H1 (cell line): Measurements from ENCODE around the gene NELL1. TPM values are rescaled to one million over a fixed set of nuclear protein-coding genes. Genes with fewer than 3 reads are reported as not detected.

Source experiments
- CTCF ChIA-PET: fragments of 300-600 bp; sonication (Branson Sonifier 250); formaldehyde crosslinking; loops from one replicate; lab custom pipeline; 2021; ENCODE audit not compliant: partially characterized antibody; lab: Charles Lee
- POLR2A ChIA-PET: fragments of 300-600 bp; sonication (Branson Sonifier 250); formaldehyde crosslinking; loops from one replicate; lab custom pipeline; 2021; ENCODE audit warnings: inconsistent platforms; ENCODE audit not compliant: partially characterized antibody; lab: Charles Lee
- DNase-seq, 2 experiments: peaks; one replicate each; pipeline versions ENCODE4 v3.0.0 to v3.0.0-alpha.2; 2010 to 2022; ENCODE audit warnings: low spot score in 2 of 2, low read depth in 1 of 2, mixed read lengths in 1 of 2
- FAIRE-seq: peaks from 2 replicates; lab custom pipeline; 2011; peaks lifted over from hg19 to GRCh38; lab: Jason Lieb, UNC
- H2AFZ ChIP-seq: 2 replicates; pipeline ENCODE4 v1.8.1; 2012; ENCODE audit warnings: low read length, inconsistent platforms
- H2AK5ac ChIP-seq: 2 replicates; pipeline ENCODE4 v1.6.1; 2013; ENCODE audit warnings: low read depth, low read length
- H2BK120ac ChIP-seq: replicated peaks from 2 replicates; pipeline ENCODE3; 2013; ENCODE audit warnings: low read depth, low read length, inconsistent platforms
- H2BK12ac ChIP-seq: 2 replicates; pipeline ENCODE4 v1.6.1; 2013; ENCODE audit warnings: low read depth, low read length
- H2BK15ac ChIP-seq: 2 replicates; pipeline ENCODE4 v1.6.1; 2013; ENCODE audit warnings: low read length
- H2BK20ac ChIP-seq: 2 replicates; pipeline ENCODE4 v1.6.1; 2013; ENCODE audit warnings: low read length
- H2BK5ac ChIP-seq: 2 replicates; pipeline ENCODE4 v1.6.1; 2013; ENCODE audit warnings: low read depth, low read length
- H3K14ac ChIP-seq: 2 replicates; pipeline ENCODE4 v1.6.1; 2013; ENCODE audit warnings: inconsistent platforms; ENCODE audit not compliant: insufficient read length
- H3K18ac ChIP-seq: 2 replicates; pipeline ENCODE4 v1.6.1; 2013; ENCODE audit warnings: low read length; ENCODE audit errors: extremely low read depth
- H3K23ac ChIP-seq: 2 replicates; pipeline ENCODE4 v1.6.1; 2013; ENCODE audit warnings: inconsistent platforms; ENCODE audit not compliant: insufficient read length
- H3K23me2 ChIP-seq: 2 replicates; pipeline ENCODE4 v1.6.1; 2013; ENCODE audit warnings: low read depth, low read length
- H3K27ac ChIP-seq: 2 replicates; pipeline ENCODE4 v1.6.1; 2011; ENCODE audit warnings: low read depth, low read length, inconsistent platforms
- H3K27me3 ChIP-seq, 4 experiments: replicated peaks in 1 of 4; 1 replicate in 1 of 4; 2 replicates in 3 of 4; pipeline versions ENCODE4 v1.6.1 to v1.8.1; 2011 to 2013; ENCODE audit warnings: low read length in 3 of 4, mild to moderate bottlenecking in 3 of 4, inconsistent platforms in 2 of 4, mixed read lengths in 2 of 4, moderate library complexity in 1 of 4; ENCODE audit not compliant: control insufficient read depth in 3 of 4, insufficient read depth in 3 of 4; ENCODE audit errors: extremely low read depth in 1 of 4
- H3K36me3 ChIP-seq, 4 experiments: 2 replicates each; pipeline versions ENCODE4 v1.6.1 to v1.8.1; 2011 to 2013; ENCODE audit warnings: mild to moderate bottlenecking in 4 of 4, low read length in 3 of 4, moderate library complexity in 2 of 4, control low read depth in 1 of 4, inconsistent platforms in 1 of 4; ENCODE audit not compliant: insufficient read depth in 4 of 4, control insufficient read depth in 2 of 4
- H3K4ac ChIP-seq: replicated peaks from 2 replicates; pipeline ENCODE3; 2013; ENCODE audit warnings: low read length, low read depth, mixed read lengths, inconsistent platforms; ENCODE audit not compliant: insufficient read length
- H3K4me1 ChIP-seq, 4 experiments: replicated peaks in 1 of 4; 1 replicate in 1 of 4; 2 replicates in 3 of 4; pipeline versions ENCODE4 v1.6.1 to v1.8.1; 2011 to 2013; ENCODE audit warnings: low read length in 3 of 4, inconsistent platforms in 2 of 4, mixed read lengths in 1 of 4; ENCODE audit not compliant: insufficient read depth in 4 of 4, control insufficient read depth in 3 of 4
- H3K4me2 ChIP-seq, 2 experiments: 2 replicates each; pipeline versions ENCODE4 v1.6.1 to v1.8.1; 2011 to 2013; ENCODE audit warnings: low read depth in 2 of 2, low read length in 2 of 2, control low read depth in 1 of 2, inconsistent platforms in 1 of 2, mild to moderate bottlenecking in 1 of 2; ENCODE audit not compliant: insufficient read depth in 1 of 2
- H3K4me3 ChIP-seq, 4 experiments: fragments of 200-600, 300-600 bp in 1 of 4; sonication (generic), shearing (Covaris generic), sonication (Bioruptor Twin) in 1 of 4; 2 replicates each; pipeline versions ENCODE4 v1.5.1 to v1.8.1; 2011 to 2016; ENCODE audit warnings: low read length in 4 of 4, low read depth in 3 of 4, control low read depth in 2 of 4, inconsistent platforms in 2 of 4, mild to moderate bottlenecking in 2 of 4, mixed read lengths in 1 of 4, moderate library complexity in 1 of 4; ENCODE audit not compliant: insufficient read depth in 2 of 4; ENCODE audit errors: extremely low read depth in 1 of 4
- H3K56ac ChIP-seq: replicated peaks from 2 replicates; pipeline ENCODE3; 2013; ENCODE audit warnings: low read depth, mild to moderate bottlenecking, mixed read lengths, low read length, inconsistent platforms; ENCODE audit not compliant: insufficient read length
- H3K79me1 ChIP-seq: 2 replicates; pipeline ENCODE4 v1.6.1; 2013; ENCODE audit warnings: low read depth, low read length, control low read depth
- H3K79me2 ChIP-seq, 2 experiments: 2 replicates each; pipeline versions ENCODE4 v1.6.1 to v1.8.1; 2012 to 2013; ENCODE audit warnings: low read length in 2 of 2, mild to moderate bottlenecking in 2 of 2, inconsistent platforms in 1 of 2; ENCODE audit not compliant: insufficient read depth in 2 of 2, control insufficient read depth in 1 of 2
- H3K9ac ChIP-seq, 4 experiments: replicated peaks in 1 of 4; 1 replicate in 1 of 4; 2 replicates in 3 of 4; pipeline versions ENCODE4 v1.6.1 to v1.8.1; 2011 to 2013; ENCODE audit warnings: low read depth in 3 of 4, low read length in 3 of 4, control low read depth in 2 of 4, mild to moderate bottlenecking in 2 of 4, moderate library complexity in 2 of 4, inconsistent platforms in 1 of 4; ENCODE audit errors: extremely low read depth in 1 of 4
- H3K9me3 ChIP-seq, 2 experiments: 2 replicates each; pipeline versions ENCODE4 v1.6.1 to v1.8.1; 2012 to 2013; ENCODE audit warnings: mild to moderate bottlenecking in 2 of 2, moderate library complexity in 2 of 2, control low read depth in 1 of 2, inconsistent platforms in 1 of 2, low read depth in 1 of 2, low read length in 1 of 2, mixed read lengths in 1 of 2; ENCODE audit not compliant: insufficient read depth in 2 of 2
- H4K20me1 ChIP-seq, 2 experiments: replicated peaks in 1 of 2; 2 replicates each; pipeline versions ENCODE3 to v1.8.1; 2011 to 2013; ENCODE audit warnings: inconsistent platforms in 2 of 2, low read length in 2 of 2, mild to moderate bottlenecking in 1 of 2; ENCODE audit not compliant: insufficient read depth in 2 of 2, control insufficient read depth in 1 of 2
- H4K5ac ChIP-seq: 2 replicates; pipeline ENCODE4 v1.6.1; 2013; ENCODE audit warnings: low read length, low read depth, mixed read lengths, inconsistent platforms; ENCODE audit not compliant: insufficient read length
- H4K8ac ChIP-seq: 2 replicates; pipeline ENCODE4 v1.8.0; 2013; ENCODE audit warnings: mild to moderate bottlenecking, moderate library complexity, low read length, inconsistent platforms; ENCODE audit not compliant: insufficient read depth; ENCODE audit errors: extremely low read depth
- H4K91ac ChIP-seq: replicated peaks from 2 replicates; pipeline ENCODE3; 2013; ENCODE audit warnings: low read length, mixed read lengths, inconsistent platforms; ENCODE audit not compliant: insufficient read length
- E2F6 ChIP-seq: IDR thresholded peaks from 2 replicates; pipeline ENCODE4 v1.6.1; 2012; ENCODE audit warnings: inconsistent platforms
- polyA plus RNA-seq, 7 experiments: library from polyadenylated mRNA; depleted of rRNA in 3 of 7; stranded (reverse) in 5 of 7; unstranded in 2 of 7; fragments of >200 nt in 5 of 7; fragments of 200-250 nt in 2 of 7; gene quantifications; 1 replicate in 5 of 7; 2 replicates in 1 of 7; 4 replicates in 1 of 7; pipeline versions ENCODE4 v1.2.1 to v1.2.3, GENCODE V29; 2011 to 2013; ENCODE audit warnings: missing spikeins in 2 of 7, mixed read lengths in 2 of 7
- total RNA-seq: library from RNA; stranded (reverse); fragmentation: NEBNext Ultra II Directional; extraction: Animal tissue kit (Norgen Biotek cat#: 25700); gene quantifications from 2 replicates; pipeline ENCODE4 v1.2.1, GENCODE V29; 2021

NELL1 gene
- total and polyA plus RNA-seq, 2 of the 8 experiments (the other 6 are each of a cell fraction or from before 2014, with no cell fraction given) = 0.21 TPM; not detected in 1

- Histone ChIP-seq H4K8ac (no peak overlapping the region), H3K36me3 (no peaks in the 10 kb centered on the region), H3K23ac (no peak overlapping the region), H4K5ac (no peak overlapping the region), H4K20me1 (no peaks in the 10 kb centered on the region), H3K4ac (no peak overlapping the region), H3K18ac (no peak overlapping the region), H4K91ac (no peak overlapping the region), H2BK20ac (no peak overlapping the region), H3K9ac (no peak overlapping the region), H3K4me1 (no peaks in the 10 kb centered on the region), H2BK120ac (no peak overlapping the region), H3K14ac (no peak overlapping the region), H3K27ac (no peak overlapping the region), H2BK5ac (no peak overlapping the region), H3K4me2 (no peak overlapping the region), H2BK12ac (no peak overlapping the region), H3K4me3 (no peak overlapping the region), H3K79me2 (no peaks in the 10 kb centered on the region), H3K9me3 (no peaks in the 10 kb centered on the region), H2AFZ (no peak overlapping the region), H2BK15ac (no peak overlapping the region), H2AK5ac (no peak overlapping the region), H3K56ac (no peak overlapping the region), H3K23me2 (no peaks in the 10 kb centered on the region), H3K27me3 (no peaks in the 10 kb centered on the region), H3K79me1 (no peaks in the 10 kb centered on the region)
- no peak for FAIRE-seq
- TF ChIP-seq E2F6 = no peak
- no peak for DNase-seq
- POLR2A ChIA-PET = no interaction called here
- CTCF ChIA-PET = interaction anchor here (1.7 kb wide), 1 partner anchor 86 kb away, joined by 4 read pairs; no protein-coding TSS in a partner anchor
These were observed 760.0 kb downstream of the NELL1 start for GRCh38 chr11:21429401-21429800.
